IMR-90 (cell line): Measurements from ENCODE around the gene TNFRSF14. TPM values are rescaled to one million over a fixed set of nuclear protein-coding genes. Genes with fewer than 3 reads are reported as not detected.

Source experiments
- ATAC-seq: fragments of 200-7000 bp; cut with Tn5 transposase; 2 replicates; pipeline ENCODE4 v1.9.1; 2020; ENCODE audit warnings: low read depth, mild to moderate bottlenecking, moderate library complexity
- BruUV-seq: library from RNA; stranded (reverse); fragments of 400-500 nt; replicated peaks from 2 replicates; lab custom pipeline; 2021; lab: Mats Ljungman, UMichigan
- CTCF ChIA-PET: fragments of 300-600 bp; formaldehyde crosslinking; extraction: SDS; loops from one replicate; lab custom pipeline; 2021; ENCODE audit warnings: antibody characterized with exemption; lab: Yijun Ruan, JAX
- POLR2A ChIA-PET: fragments of 300-600 bp; sonication (Branson Sonifier 250); formaldehyde crosslinking; loops from one replicate; lab custom pipeline; 2022; ENCODE audit warnings: antibody characterized with exemption; ENCODE audit not compliant: unreplicated experiment; lab: Charles Lee
- DNase-seq: peaks from one replicate; pipeline ENCODE4 v3.0.0; 2013
- H2AFZ ChIP-seq: replicated peaks from 2 replicates; pipeline ENCODE3; 2013; ENCODE audit warnings: low read length, mild to moderate bottlenecking; ENCODE audit not compliant: poor library complexity
- H2AK5ac ChIP-seq: 2 replicates; pipeline ENCODE4 v1.6.1; 2013; ENCODE audit warnings: low read depth, low read length, inconsistent platforms
- H2AK9ac ChIP-seq: replicated peaks from 2 replicates; pipeline ENCODE3; 2013; ENCODE audit warnings: mild to moderate bottlenecking, low read depth, low read length, moderate library complexity; ENCODE audit not compliant: poor library complexity
- H2BK120ac ChIP-seq: 2 replicates; pipeline ENCODE4 v1.6.1; 2013; ENCODE audit warnings: low read depth, low read length, inconsistent platforms
- H2BK15ac ChIP-seq: 3 replicates; pipeline ENCODE4 v1.6.1; 2013; ENCODE audit warnings: low read depth, low read length, inconsistent platforms
- H2BK20ac ChIP-seq: 2 replicates; pipeline ENCODE4 v1.6.1; 2013; ENCODE audit warnings: low read depth, mild to moderate bottlenecking, inconsistent platforms, low read length, moderate library complexity
- H2BK5ac ChIP-seq: 2 replicates; pipeline ENCODE4 v1.6.1; 2013; ENCODE audit warnings: mild to moderate bottlenecking, low read depth, low read length, inconsistent platforms; ENCODE audit not compliant: poor library complexity, severe bottlenecking
- H3K14ac ChIP-seq: replicated peaks from 2 replicates; pipeline ENCODE4 v1.6.1; 2013; ENCODE audit warnings: low read depth, low read length, inconsistent platforms
- H3K18ac ChIP-seq: 2 replicates; pipeline ENCODE4 v1.6.1; 2013; ENCODE audit warnings: low read depth, low read length, control low read depth
- H3K23ac ChIP-seq: 2 replicates; pipeline ENCODE4 v1.6.1; 2013; ENCODE audit warnings: low read depth, low read length, inconsistent platforms
- H3K27ac ChIP-seq: 2 replicates; pipeline ENCODE4 v1.5.1; 2013; ENCODE audit warnings: mild to moderate bottlenecking, control low read depth, low read length; ENCODE audit not compliant: insufficient read depth
- H3K27me3 ChIP-seq: 2 replicates; pipeline ENCODE4 v1.6.1; 2013; ENCODE audit warnings: low read length; ENCODE audit not compliant: control insufficient read depth, insufficient read depth
- H3K36me3 ChIP-seq: 2 replicates; pipeline ENCODE4 v1.6.1; 2013; ENCODE audit warnings: low read length, mixed read lengths; ENCODE audit not compliant: control insufficient read depth, insufficient read depth
- H3K4ac ChIP-seq: 2 replicates; pipeline ENCODE4 v1.6.1; 2013; ENCODE audit warnings: low read depth, low read length, inconsistent platforms
- H3K4me1 ChIP-seq: 2 replicates; pipeline ENCODE4 v1.6.1; 2013; ENCODE audit warnings: low read length, mixed read lengths; ENCODE audit not compliant: control insufficient read depth, insufficient read depth
- H3K4me2 ChIP-seq: 2 replicates; pipeline ENCODE4 v1.6.1; 2013; ENCODE audit warnings: low read depth, mild to moderate bottlenecking, control low read depth, low read length, moderate library complexity
- H3K4me3 ChIP-seq: 2 replicates; pipeline ENCODE4 v1.5.1; 2013; ENCODE audit warnings: low read depth, mild to moderate bottlenecking, control low read depth, low read length, moderate library complexity; ENCODE audit not compliant: insufficient read depth
- H3K56ac ChIP-seq: 2 replicates; pipeline ENCODE4 v1.6.1; 2013; ENCODE audit warnings: low read length, inconsistent platforms; ENCODE audit not compliant: insufficient read depth; ENCODE audit errors: extremely low read depth
- H3K79me1 ChIP-seq, 2 experiments: 2 replicates each; pipeline ENCODE4 v1.6.1; 2013; ENCODE audit warnings: low read length in 2 of 2, inconsistent platforms in 1 of 2, low read depth in 1 of 2
- H3K9ac ChIP-seq: 2 replicates; pipeline ENCODE4 v1.6.1; 2013; ENCODE audit warnings: low read depth, low read length, control low read depth
- H3K9me1 ChIP-seq: 2 replicates; pipeline ENCODE4 v1.6.1; 2013; ENCODE audit warnings: low read length, inconsistent platforms; ENCODE audit not compliant: insufficient read depth
- H3K9me3 ChIP-seq: 2 replicates; pipeline ENCODE4 v1.6.1; 2013; ENCODE audit warnings: low read length; ENCODE audit not compliant: control insufficient read depth, insufficient read depth
- H4K20me1 ChIP-seq: 2 replicates; pipeline ENCODE4 v1.6.1; 2013; ENCODE audit warnings: low read length, inconsistent platforms; ENCODE audit not compliant: insufficient read depth
- H4K5ac ChIP-seq: 2 replicates; pipeline ENCODE4 v1.6.1; 2013; ENCODE audit warnings: mild to moderate bottlenecking, low read depth, low read length, control low read depth
- H4K8ac ChIP-seq, 2 experiments: 2 replicates each; pipeline ENCODE4 v1.6.1; 2013; ENCODE audit warnings: low read depth in 2 of 2, low read length in 2 of 2, control low read depth in 1 of 2, inconsistent platforms in 1 of 2
- H4K91ac ChIP-seq: 2 replicates; pipeline ENCODE4 v1.6.1; 2013; ENCODE audit warnings: low read depth, low read length, inconsistent platforms; ENCODE audit not compliant: insufficient read depth
- CHD1 ChIP-seq: IDR thresholded peaks from 2 replicates; pipeline ENCODE4 v1.6.1; 2012; ENCODE audit warnings: low read depth, low read length, improper control_type of control experiment
- CTCF ChIP-seq: conservative IDR thresholded peaks from 2 replicates; pipeline ENCODE4 v1.5.1; 2012; ENCODE audit warnings: mild to moderate bottlenecking, low read depth, low read length, improper control_type of control experiment
- FOS ChIP-seq: fragments of 150-350 bp; IDR thresholded peaks from 2 replicates; pipeline ENCODE4 v1.6.1; 2016; ENCODE audit warnings: low read depth, low read length
- NFE2L2 ChIP-seq: fragments of 150-350 bp; IDR thresholded peaks from 2 replicates; pipeline ENCODE4 v1.6.1; 2016; ENCODE audit warnings: low read depth, mild to moderate bottlenecking, low read length
- RAD21 ChIP-seq: IDR thresholded peaks from 2 replicates; pipeline ENCODE4 v1.6.1; 2012; ENCODE audit warnings: low read length, improper control_type of control experiment
- RFX5 ChIP-seq: IDR thresholded peaks from 2 replicates; pipeline ENCODE4 v1.8.0; 2012; ENCODE audit warnings: low read depth, mild to moderate bottlenecking, low read length, moderate library complexity
- SMC3 ChIP-seq: fragments of 150-350 bp; IDR thresholded peaks from 2 replicates; pipeline ENCODE4 v1.6.1; 2016; ENCODE audit warnings: low read depth, mild to moderate bottlenecking, antibody characterized with exemption, low read length, moderate library complexity
- USF2 ChIP-seq: fragments of 150-350 bp; IDR thresholded peaks from 2 replicates; pipeline ENCODE4 v1.6.1; 2017; ENCODE audit warnings: mild to moderate bottlenecking, antibody characterized with exemption, low read length, low read depth
- WGBS, 2 experiments: methylation state at CpG; one replicate each; pipeline versions ENCODE4 v1.1.5 to v1.1.7; 2013; ENCODE audit warnings: missing lambda C conversion rate in 2 of 2; ENCODE audit not compliant: insufficient read length in 1 of 2; ENCODE audit errors: extremely low coverage in 2 of 2; 5-methylcytosine and 5-hydroxymethylcytosine counted together
- dilution Hi-C: fragments of 300-500 bp; cut with HindIII; formaldehyde crosslinking; loops from one replicate; pipeline ENCODE4 v1.14.3; 2018; ENCODE audit warnings: low sequenced_read_pairs; ENCODE audit not compliant: unreplicated experiment
- in situ Hi-C: fragments of 300-500 bp; cut with MboI; formaldehyde crosslinking; loops from 3 replicates; pipeline ENCODE4 v1.14.3; 2019; ENCODE audit warnings: low sequenced_read_pairs, inconsistent platforms, mixed read lengths
- intact Hi-C: fragments of 100-400 bp; cut with micrococcal nuclease; formaldehyde crosslinking; loops from 2 replicates; pipeline ENCODE4 v1.10.0; 2022
- polyA plus RNA-seq, 3 experiments: library from polyadenylated mRNA; depleted of rRNA; stranded (reverse); fragments of >200 nt; gene quantifications; 2 replicates each; pipeline ENCODE4 v1.2.3, GENCODE V29; 2012; ENCODE audit warnings: low replicate concordance in 1 of 3
- total RNA-seq: library from RNA; depleted of rRNA; stranded (reverse); fragments of >200 nt; gene quantifications from 2 replicates; pipeline ENCODE4 v1.2.3, GENCODE V29; 2012

Gene TNFRSF14
- total and polyA plus RNA-seq, 2 of the 4 experiments (the other 2 are of a cell fraction) = 1.3 to 4.2 TPM

- CTCF ChIA-PET = no interaction called here
Measured at GRCh38 chr1:2602866-2603520, 46.8 kb downstream of the TNFRSF14 start.

More at GRCh38 chr1:2602866-2603520, 46.8 kb downstream of the TNFRSF14 start:
- Histone ChIP-seq H4K8ac (no peak overlapping the region), H2BK120ac (no peak overlapping the region), H3K18ac (no peak overlapping the region), H2AK5ac (no peak overlapping the region), H2BK15ac (no peak overlapping the region), H3K4ac (no peak overlapping the region), H3K9me3 (0 out of 2 replicates have a peak, but pooled peaks cover 2% of the 10 kb centered on the region), H2AK9ac (no peak overlapping the region), H2BK20ac (no peak overlapping the region), H3K27me3 (no peaks in the 10 kb centered on the region; the same call in 1 of the 2 replicates), H3K9me1 (no peaks in the 10 kb centered on the region), H4K20me1 (no peaks in the 10 kb centered on the region), H3K23ac (no peak overlapping the region), H3K36me3 (no peaks in the 10 kb centered on the region), H4K5ac (no peak overlapping the region), H3K4me3 (no peak overlapping the region), H2AFZ (no peak overlapping the region), H3K4me1 (no peaks in the 10 kb centered on the region), H3K79me1 (no peaks in the 10 kb centered on the region), H3K56ac (no peak overlapping the region), H2BK5ac (no peak overlapping the region), H3K14ac (no peak overlapping the region), H3K4me2 (no peak overlapping the region), H4K91ac (no peak overlapping the region), H3K27ac (no peak overlapping the region), H3K9ac (no peak overlapping the region)
- dilution Hi-C loops (no loop called here), intact Hi-C loops (no loop called here), in situ Hi-C loops (no loop called here)
- POLR2A ChIA-PET = no interaction called here
- DNase-seq = no peak
- no TSS peak for BruUV-seq
- TF ChIP-seq USF2 = no peak
- no peak for TF ChIP-seq CHD1
- no peak for TF ChIP-seq FOS
- no peak for TF ChIP-seq CTCF
- TF ChIP-seq SMC3 = no peak
- no peak for TF ChIP-seq NFE2L2
- no peak for TF ChIP-seq RAD21
- no peak for TF ChIP-seq RFX5
- WGBS, 2 experiments = 39% methylated on average over 3 of the region's 18 CpGs; no CpG with 5 or more reads in 1 of the 2 experiments
- ATAC-seq = no peak
